ENCODE data around the gene RAB11FIP3. TPM values are rescaled to one million over a fixed set of nuclear protein-coding genes. Genes with fewer than 3 reads are reported as not detected.
A peak's percentile ranks its signal among the peaks of the same experiment; 100 is the strongest.
"Not testable (repeated sequence)": the region's sequence is repeated elsewhere in the genome, so short reads cannot be mapped to it uniquely, and the experiment has no call there.

RAB11FIP3 gene
- total RNA-seq, 2 donors from 2014 or later: 62.7 to 68.9 TPM

- Histone ChIP-seq H3K9me3 (ENCODE audit: control insufficient read depth, low read length) (no peaks in the 10 kb centered on the region), H3K9ac (ENCODE audit: extremely low read depth, low read length, poor library complexity, severe bottlenecking) (no peak overlapping the region), H3K36me3 (ENCODE audit: control insufficient read depth, insufficient read depth, low read length) (peaks cover 21% of the 10 kb centered on the region), H3K4me3 (ENCODE audit: low read length) (no peak overlapping the region), H3K4me1 (ENCODE audit: control insufficient read depth, insufficient read depth, low read length) (peaks cover 5% of the 10 kb centered on the region), H3K27ac (ENCODE audit: low read depth, low read length) (no peak overlapping the region), H3K27me3 (ENCODE audit: control insufficient read depth, insufficient read depth, low read length, poor library complexity, severe bottlenecking) (no peaks in the 10 kb centered on the region)
- 90 to 93% methylated on average over 20 of the region's 20 CpGs for WGBS, 2 experiments (ENCODE audit: insufficient coverage in 1 of 2, insufficient read length in 1 of 2)
- H3K4me3 Mint-ChIP-seq: no peak overlapping the region
- H3K9me3 Mint-ChIP-seq: no peaks in the 10 kb centered on the region
- no peak for DNase-seq
- H3K36me3 Mint-ChIP-seq (ENCODE audit: low read depth): peaks cover 25% of the 10 kb centered on the region
- TF ChIP-seq CTCF (conservative IDR thresholded peaks at IDR 0.05): no peak
- no peak overlapping the region for H3K27ac Mint-ChIP-seq
- peaks cover 19% of the 10 kb centered on the region for H3K4me1 Mint-ChIP-seq
- H3K27me3 Mint-ChIP-seq (ENCODE audit: insufficient read depth): no peaks in the 10 kb centered on the region
Measured at GRCh38 chr16:460787-461186, 35.3 kb downstream of the RAB11FIP3 start.

GRCh38 chr16:463071-463470 lies 37.6 kb downstream of the RAB11FIP3 start:
- DNase-seq: no peak
- no peak overlapping the region for H3K9ac ChIP-seq (ENCODE audit: extremely low read depth, low read length, poor library complexity, severe bottlenecking)
- no peaks in the 10 kb centered on the region for H3K9me3 ChIP-seq (ENCODE audit: control insufficient read depth, low read length)
- no peak for TF ChIP-seq CTCF (conservative IDR thresholded peaks at IDR 0.05)
- peaks cover 25% of the 10 kb centered on the region for H3K36me3 Mint-ChIP-seq (ENCODE audit: low read depth)
- peaks cover 21% of the 10 kb centered on the region for H3K36me3 ChIP-seq (ENCODE audit: control insufficient read depth, insufficient read depth, low read length)
- H3K4me1 Mint-ChIP-seq: peaks cover 4% of the 10 kb centered on the region
- H3K4me3 Mint-ChIP-seq: no peak overlapping the region
- no peaks in the 10 kb centered on the region for H3K27me3 ChIP-seq (ENCODE audit: control insufficient read depth, insufficient read depth, low read length, poor library complexity, severe bottlenecking)
- no peak overlapping the region for H3K4me3 ChIP-seq (ENCODE audit: low read length)
- H3K9me3 Mint-ChIP-seq: no peaks in the 10 kb centered on the region
- 95 to 98% methylated on average over 7 to 11 of the region's 11 CpGs for WGBS, 2 experiments (ENCODE audit: insufficient coverage in 1 of 2, insufficient read length in 1 of 2)
- H3K27me3 Mint-ChIP-seq (ENCODE audit: insufficient read depth): no peaks in the 10 kb centered on the region
- peak overlapping the region; percentile 56 for H3K27ac Mint-ChIP-seq
- no peaks in the 10 kb centered on the region for H3K4me1 ChIP-seq (ENCODE audit: control insufficient read depth, insufficient read depth, low read length)
- no peak overlapping the region for H3K27ac ChIP-seq (ENCODE audit: low read depth, low read length)

- Histone ChIP-seq H3K36me3 (ENCODE audit: control insufficient read depth, insufficient read depth, low read length) (peaks cover 13% of the 10 kb centered on the region), H3K27ac (ENCODE audit: low read depth, low read length) (peak overlapping the region; percentile 32), H3K9me3 (ENCODE audit: control insufficient read depth, low read length) (no peaks in the 10 kb centered on the region), H3K27me3 (ENCODE audit: control insufficient read depth, insufficient read depth, low read length, poor library complexity, severe bottlenecking) (no peaks in the 10 kb centered on the region), H3K4me1 (ENCODE audit: control insufficient read depth, insufficient read depth, low read length) (no peaks in the 10 kb centered on the region), H3K9ac (ENCODE audit: extremely low read depth, low read length, poor library complexity, severe bottlenecking) (no peak overlapping the region), H3K4me3 (ENCODE audit: low read length) (no peak overlapping the region)
- no peak for TF ChIP-seq CTCF (conservative IDR thresholded peaks at IDR 0.05)
- Mint-ChIP-seq H3K27ac (peak overlapping the region; percentile 52), H3K9me3 (no peaks in the 10 kb centered on the region), H3K27me3 (ENCODE audit: insufficient read depth) (no peaks in the 10 kb centered on the region), H3K36me3 (ENCODE audit: low read depth) (peaks cover 23% of the 10 kb centered on the region), H3K4me1 (peaks cover 7% of the 10 kb centered on the region), H3K4me3 (no peak overlapping the region)
- DNase-seq: no peak
- WGBS, 2 experiments (ENCODE audit: insufficient coverage in 1 of 2, insufficient read length in 1 of 2): 94% methylated on average over 10 to 13 of the region's 13 CpGs
Measured at GRCh38 chr16:466651-467050, 41.2 kb downstream of the RAB11FIP3 start.

GRCh38 chr16:467249-467871 lies 41.9 kb downstream of the RAB11FIP3 start:
- H3K4me3 Mint-ChIP-seq; H3K9me3 Mint-ChIP-seq; H3K4me1 ChIP-seq (ENCODE audit: control insufficient read depth, insufficient read depth, low read length); H3K36me3 ChIP-seq (ENCODE audit: control insufficient read depth, insufficient read depth, low read length); H3K9ac ChIP-seq (ENCODE audit: extremely low read depth, low read length, poor library complexity, severe bottlenecking); DNase-seq; H3K4me1 Mint-ChIP-seq; H3K27me3 Mint-ChIP-seq (ENCODE audit: insufficient read depth); H3K27me3 ChIP-seq (ENCODE audit: control insufficient read depth, insufficient read depth, low read length, poor library complexity, severe bottlenecking); H3K27ac ChIP-seq (ENCODE audit: low read depth, low read length); H3K4me3 ChIP-seq (ENCODE audit: low read length); H3K9me3 ChIP-seq (ENCODE audit: control insufficient read depth, low read length): not testable (repeated sequence)
- Mint-ChIP-seq H3K27ac (peak overlapping the region; percentile 52), H3K36me3 (ENCODE audit: low read depth) (peaks cover 20% of the 10 kb centered on the region)
- 90 to 91% methylated on average over 6 to 12 of the region's 12 CpGs for WGBS, 2 experiments (ENCODE audit: insufficient coverage in 1 of 2, insufficient read length in 1 of 2)
